Ecto neural progenitor cell (in vitro differentiated cells): ENCODE data around the gene PTPRK.

Source experiments
- DNase-seq: peaks from one replicate; pipeline ENCODE4 v3.0.0-alpha.2; 2018; ENCODE audit warnings: low spot score

The PTPRK gene

GRCh38 chr6:128520436-128521281 lies at the start of gene PTPRK:
Gene PTPRK, minus strand, starts transcription at chr6:128520599. Its CDS starts 241 bp downstream, at chr6:128520358.
- peak; percentile 97 for DNase-seq

- DNase-seq: no peak
Measured at GRCh38 chr6:128567029-128567428, 46.6 kb upstream of the PTPRK start.

GRCh38 chr6:128560966-128561365 lies 40.6 kb upstream of the PTPRK start:
- DNase-seq: no peak

GRCh38 chr6:128558924-128559323 lies 38.5 kb upstream of the PTPRK start:
- DNase-seq: no peak

GRCh38 chr6:128558021-128558420 lies 37.6 kb upstream of the PTPRK start:
- no peak for DNase-seq

- DNase-seq: no peak
Measured at GRCh38 chr6:128557081-128557480, 36.7 kb upstream of the PTPRK start.

- no peak for DNase-seq
Measured at GRCh38 chr6:128554302-128554701, 33.9 kb upstream of the PTPRK start.

GRCh38 chr6:128541261-128541660 lies 20.9 kb upstream of the PTPRK start:
- DNase-seq: no peak

GRCh38 chr6:128538763-128539162 lies 18.4 kb upstream of the PTPRK start:
- no peak for DNase-seq

GRCh38 chr6:128532827-128533226 lies 12.4 kb upstream of the PTPRK start:
- DNase-seq: no peak

- no peak for DNase-seq
Measured at GRCh38 chr6:128532136-128532535, 11.7 kb upstream of the PTPRK start.

- DNase-seq: no peak
Measured at GRCh38 chr6:128531696-128532095, 11.3 kb upstream of the PTPRK start.

- DNase-seq: no peak
Measured at GRCh38 chr6:128528241-128528640, 7.8 kb upstream of the PTPRK start.

GRCh38 chr6:128527375-128527774 lies 7.0 kb upstream of the PTPRK start:
- no peak for DNase-seq

GRCh38 chr6:128526152-128526914 lies 5.9 kb upstream of the PTPRK start:
- DNase-seq: no peak

- no peak for DNase-seq
Measured at GRCh38 chr6:128525406-128525805, 5.0 kb upstream of the PTPRK start.

GRCh38 chr6:128521282-128521632 lies 858 bp upstream of the PTPRK start:
- no peak for DNase-seq

- no peak for DNase-seq
Measured at GRCh38 chr6:128519931-128520435, 416 bp downstream of the PTPRK start.

GRCh38 chr6:128519132-128519930 lies 1.1 kb downstream of the PTPRK start:
- peak; percentile 71 for DNase-seq

- DNase-seq: no peak
Measured at GRCh38 chr6:128518434-128519131, 1.8 kb downstream of the PTPRK start.

- no peak for DNase-seq
Measured at GRCh38 chr6:128517124-128517523, 3.3 kb downstream of the PTPRK start.

- no peak for DNase-seq
Measured at GRCh38 chr6:128516514-128516898, 3.9 kb downstream of the PTPRK start.
